Stimulated activated CD8-positive, alpha-beta memory T cell treated with anti-CD3 and anti-CD28 coated beads, Interleukin-7, amount 100 ng/mL, for 48 hours (primary cell): Measurements from ENCODE around the gene CGB1.

Experiments used
- DNase-seq, 2 donors: peaks; one replicate each; pipeline ENCODE4 v3.0.0-alpha.2; 2020; ENCODE audit warnings: low read depth in 1 of 2; ENCODE audit errors: extremely low read depth in 1 of 2

The CGB1 gene

DNA sequence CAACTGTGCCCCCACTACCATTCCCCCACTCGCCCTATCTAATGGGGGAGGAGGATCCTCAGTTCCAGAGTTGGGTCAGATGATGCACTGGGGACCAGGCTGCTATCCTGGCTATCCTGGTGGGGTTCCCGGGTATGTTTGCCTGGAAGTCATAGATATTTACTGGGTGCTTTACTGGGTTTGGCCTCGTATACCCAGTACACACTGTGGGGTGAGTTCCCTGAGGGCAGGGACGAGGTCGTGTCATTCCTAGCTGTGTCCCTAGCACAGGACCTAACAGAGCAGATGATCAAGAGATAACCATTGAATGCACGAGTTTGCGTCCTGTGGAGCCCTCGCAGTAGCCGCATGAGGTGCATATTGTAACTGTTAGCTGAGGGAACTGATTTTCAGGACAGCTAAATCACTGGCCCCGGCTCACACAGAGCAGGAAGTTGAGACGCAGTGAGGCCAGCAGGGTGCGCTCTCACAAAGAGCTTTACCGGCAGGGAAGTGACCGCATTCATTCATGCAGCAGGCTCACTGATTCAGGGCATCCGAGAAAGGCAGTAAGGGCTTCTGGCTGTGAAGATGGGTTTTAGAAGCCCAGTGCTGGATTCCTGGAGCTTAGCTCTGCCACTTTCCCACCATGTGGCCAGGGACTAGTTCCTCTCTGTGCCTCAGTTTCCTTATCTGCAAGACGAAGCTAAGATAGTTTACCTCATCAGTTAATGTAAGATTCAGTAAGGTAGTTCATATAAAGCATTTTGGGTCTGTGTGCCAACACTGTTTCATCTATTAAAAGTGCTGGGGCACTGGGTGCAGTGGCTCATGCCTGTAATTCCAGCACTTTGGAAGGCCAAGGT, 37.0 kb downstream of the CGB1 start:
- DNase-seq = peak in 1 of 2 donors; percentile 49

DNA sequence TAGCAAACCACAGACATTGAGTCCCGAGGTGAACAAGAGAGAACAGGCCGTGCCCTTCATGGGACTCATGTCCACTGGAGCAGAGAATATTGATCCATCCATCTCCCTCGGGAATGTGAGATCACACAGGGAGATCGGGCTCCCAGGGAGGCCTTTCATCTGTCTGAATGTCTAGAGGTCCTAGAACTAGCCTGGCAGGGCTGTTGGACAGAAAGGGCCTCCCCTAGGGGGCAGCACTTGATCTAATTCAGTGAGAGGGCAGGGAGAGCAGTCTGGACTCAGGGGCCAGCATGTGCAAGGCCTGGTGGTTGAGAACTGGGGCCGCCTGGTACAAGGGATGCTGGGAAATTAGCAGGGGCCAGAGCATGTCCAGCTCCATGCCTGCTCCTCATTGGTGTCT, 38.7 kb downstream of the CGB1 start:
- no peak for DNase-seq

DNA sequence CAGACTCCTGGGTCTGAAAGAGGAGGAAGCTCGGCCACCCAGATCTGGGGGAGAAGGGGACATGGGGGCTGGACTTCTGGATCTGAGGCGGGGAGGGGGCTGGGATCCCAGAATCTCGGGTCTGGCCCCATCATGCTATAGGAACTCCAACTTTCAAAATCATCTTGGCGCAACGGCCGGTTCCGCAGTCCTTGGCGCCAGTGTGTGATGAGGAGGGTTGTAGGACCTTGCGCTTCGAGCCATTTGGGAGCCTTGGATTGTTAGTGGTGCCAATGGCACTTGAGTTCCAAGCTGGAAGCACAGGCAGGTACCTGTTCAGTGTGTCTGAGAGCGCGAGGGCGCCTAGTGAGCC, 42.7 kb downstream of the CGB1 start:
- DNase-seq = no peak

DNA sequence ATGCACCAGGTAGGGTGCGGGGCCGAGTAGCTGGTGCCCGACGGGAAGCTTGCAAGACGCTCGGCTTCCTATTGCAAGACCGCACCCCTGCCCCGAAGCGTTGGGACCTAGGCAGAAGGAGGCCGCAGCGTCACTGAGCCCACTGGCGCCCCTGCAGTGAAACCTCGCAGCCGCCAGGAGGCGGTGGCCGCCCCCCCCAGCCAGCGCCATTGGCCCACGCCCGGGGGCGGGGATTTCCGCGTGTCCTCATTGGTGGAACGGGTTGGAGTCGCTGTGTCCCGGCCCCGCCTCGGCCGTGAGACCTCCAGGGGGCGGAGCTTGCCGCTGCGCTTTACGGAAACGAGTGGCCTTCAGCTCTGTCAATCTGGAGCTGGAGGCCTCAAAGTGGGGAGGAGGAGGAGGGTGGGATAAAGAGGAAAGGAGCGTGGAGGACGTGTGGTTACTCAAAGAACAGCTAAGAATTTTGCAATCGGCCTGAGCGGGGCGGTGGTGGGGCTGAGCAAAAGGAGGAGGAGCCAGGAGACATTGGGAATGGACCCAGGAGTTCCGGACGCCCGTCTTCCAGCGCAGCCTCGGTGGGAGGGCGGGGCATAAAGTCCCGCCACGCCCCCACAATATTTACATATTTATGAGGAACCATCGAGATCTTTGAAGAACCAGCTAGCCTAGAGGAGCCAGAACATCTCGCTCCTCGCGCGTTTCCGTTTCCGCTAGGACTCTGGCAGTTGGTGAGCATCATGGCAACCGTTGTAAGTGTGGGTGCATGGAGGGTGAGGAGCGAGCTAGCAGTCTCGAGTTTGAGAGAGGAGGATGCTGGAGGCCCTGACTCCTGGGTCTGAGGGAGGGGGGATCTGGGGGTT, 43.3 kb downstream of the CGB1 start, which contains the start of the genes GYS1 and RUVBL2:
GYS1 (minus strand) TSS at position 135 of the 860 bp plus-strand sequence. CDS start 197 bp downstream, outside the sequence.
RUVBL2 (plus strand) TSS at position 713 of the 860 bp plus-strand sequence; CDS start at position 738, 25 bp downstream.
- peak; percentile 99 to 100 for DNase-seq

DNA sequence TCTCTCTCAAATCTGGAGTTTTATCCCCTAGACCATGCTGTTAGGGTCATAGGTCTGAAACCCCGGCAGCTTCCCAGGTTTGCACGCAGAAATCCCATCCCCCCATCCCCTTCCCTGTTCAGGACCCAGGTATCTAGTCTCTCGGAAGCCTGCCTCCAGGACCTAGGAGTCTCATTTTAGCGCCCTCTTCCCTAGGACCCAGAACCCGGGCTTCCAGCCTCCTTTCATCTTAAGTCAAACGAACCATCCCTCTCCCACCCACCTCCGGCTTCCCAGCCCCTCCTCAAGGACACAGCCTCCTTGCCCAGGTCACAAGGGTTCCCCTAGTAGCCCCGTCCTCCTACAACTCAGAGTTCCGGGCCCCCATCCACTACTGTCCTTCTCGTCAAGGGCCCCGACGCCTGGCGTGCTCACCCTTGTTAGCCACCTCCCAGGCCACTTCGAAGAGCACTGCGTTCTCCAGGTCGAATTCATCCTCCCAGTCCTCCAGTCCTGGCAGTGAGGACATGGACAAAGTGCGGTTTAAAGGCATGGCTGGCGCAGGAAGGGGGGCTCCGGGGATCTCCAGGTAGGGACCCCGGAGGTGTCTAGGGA, 44.0 kb downstream of the CGB1 start:
- DNase-seq = no peak

DNA sequence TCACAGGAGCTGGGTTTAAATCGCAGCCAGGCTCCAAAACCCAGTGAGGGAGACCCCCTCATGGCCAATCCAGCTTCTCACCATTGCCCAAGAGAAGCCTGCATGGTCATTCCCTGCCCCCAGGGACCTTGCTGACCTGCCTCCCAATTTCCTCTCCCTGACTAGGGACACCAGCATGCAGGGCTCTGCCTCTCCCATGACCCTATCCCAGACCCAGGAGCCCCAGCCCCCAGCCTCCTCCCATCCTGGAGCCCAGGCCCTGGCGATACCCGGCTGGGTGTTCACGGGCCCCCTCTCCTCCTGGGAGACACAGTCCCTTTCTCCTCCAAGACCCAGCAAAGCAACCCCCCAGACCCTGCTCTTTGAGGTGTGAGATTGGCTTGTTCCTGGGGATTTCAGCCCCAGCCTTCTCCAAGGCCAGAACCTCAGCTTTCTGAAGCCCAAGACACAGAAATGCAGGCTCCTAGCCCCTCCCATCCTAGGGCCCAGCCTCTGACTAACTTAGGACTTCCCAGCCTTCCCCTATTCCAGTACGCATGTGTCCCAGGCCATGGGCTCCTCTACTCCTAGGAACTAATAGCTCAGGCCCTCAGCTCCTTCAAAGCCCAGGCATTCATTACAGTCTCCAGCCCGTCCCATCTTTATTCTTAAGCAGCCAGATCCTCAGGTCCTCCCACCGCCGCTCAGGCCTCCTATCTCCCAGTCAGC, 44.7 kb downstream of the CGB1 start:
- DNase-seq = no peak

DNA sequence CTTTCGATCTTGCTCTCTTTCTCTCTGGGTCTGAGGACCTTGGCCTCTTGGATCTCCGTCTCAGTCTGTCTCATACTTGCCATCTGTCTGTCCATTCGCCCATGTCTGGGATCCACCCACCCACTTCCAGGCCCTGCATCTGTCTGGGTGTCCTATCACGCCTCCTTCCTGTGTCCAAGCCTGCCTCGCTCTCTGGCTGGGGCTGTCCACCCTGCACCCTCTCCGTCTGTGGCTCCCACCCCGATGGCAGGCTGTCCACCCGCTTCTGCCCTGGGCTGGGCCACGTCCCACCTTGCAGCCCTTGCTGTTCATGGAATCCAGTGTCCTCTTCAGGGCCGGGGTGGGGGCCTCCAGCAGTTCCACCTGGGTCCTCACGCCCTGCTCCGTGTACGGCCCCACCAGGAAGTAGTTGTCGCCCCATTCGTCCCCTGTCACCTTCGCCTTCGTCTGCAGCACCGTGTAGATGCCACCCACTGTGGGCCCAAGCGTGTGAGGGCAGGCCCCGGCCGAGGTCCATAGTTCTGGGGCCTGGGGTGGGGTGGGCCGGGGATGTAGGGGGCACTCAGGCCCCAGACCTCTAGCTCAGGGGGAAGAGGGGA, 45.6 kb downstream of the CGB1 start:
- no peak for DNase-seq

DNA sequence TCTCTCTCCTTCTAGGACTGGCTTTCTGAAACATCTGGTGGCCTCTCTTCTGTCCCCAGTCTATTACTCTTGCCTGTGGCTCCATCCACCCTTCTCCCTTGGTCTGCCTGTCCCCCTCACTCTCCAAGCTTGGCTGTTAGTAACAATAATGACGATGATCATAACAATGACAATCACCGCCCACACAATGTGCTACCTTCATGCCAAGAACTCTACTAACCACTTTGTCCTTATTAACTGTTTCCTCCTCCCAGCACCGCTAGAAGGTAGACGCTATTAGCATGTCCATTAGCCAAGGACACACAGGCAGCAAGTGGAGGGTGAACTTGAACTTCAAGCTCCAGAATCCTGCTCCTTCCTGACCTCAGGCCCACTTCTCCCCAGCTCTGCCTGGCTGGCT, 46.3 kb downstream of the CGB1 start:
- DNase-seq = no peak

DNA sequence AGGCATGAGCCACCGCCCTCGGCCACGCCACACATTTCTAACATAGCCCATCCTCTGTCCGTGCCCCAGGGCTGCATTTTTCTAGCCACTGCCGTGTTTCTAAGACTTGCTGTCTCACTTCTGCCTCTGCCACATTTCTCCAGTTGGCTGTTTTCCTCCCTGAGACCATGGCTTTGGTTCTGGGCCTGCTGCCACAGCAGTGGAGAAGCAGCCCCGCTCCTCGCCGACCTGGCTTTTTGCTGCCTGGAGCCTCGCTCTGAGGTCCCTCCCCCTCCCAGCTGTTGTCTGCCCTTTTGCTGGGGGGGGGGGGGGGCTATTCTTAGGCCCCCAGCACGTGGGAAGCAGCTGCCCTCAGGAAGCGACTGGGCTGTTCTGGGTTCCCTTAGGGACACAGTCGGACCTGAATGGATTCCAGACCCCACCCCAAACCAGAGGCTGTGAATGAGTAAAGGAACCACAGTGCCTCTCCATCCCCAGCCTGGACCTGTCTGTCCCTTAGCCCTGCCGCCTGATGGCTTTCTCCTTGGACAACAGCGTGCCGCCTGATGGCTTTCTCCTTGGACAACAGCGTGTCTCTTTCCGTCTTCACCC, 46.9 kb downstream of the CGB1 start:
- no peak for DNase-seq

DNA sequence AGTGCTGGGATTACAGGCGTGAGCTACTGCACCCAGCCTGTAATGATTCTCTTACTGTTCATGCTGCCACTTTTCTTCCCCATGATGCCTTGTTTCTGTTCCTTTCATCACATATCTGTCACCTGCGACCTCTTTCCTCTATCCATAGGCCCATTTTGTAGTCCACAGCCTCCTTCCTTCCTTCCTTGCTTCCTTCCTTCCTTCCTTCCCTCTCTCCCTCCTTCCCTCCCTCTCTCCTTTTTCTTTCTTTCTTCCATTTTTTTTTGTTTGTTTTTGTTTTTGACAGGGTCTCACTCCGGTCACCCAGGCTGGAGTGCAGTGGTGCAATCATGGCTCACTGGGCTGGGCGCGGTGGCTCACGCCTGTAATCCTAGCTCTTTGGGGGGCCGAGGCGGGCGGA, 47.8 kb downstream of the CGB1 start:
- DNase-seq = no peak

DNA sequence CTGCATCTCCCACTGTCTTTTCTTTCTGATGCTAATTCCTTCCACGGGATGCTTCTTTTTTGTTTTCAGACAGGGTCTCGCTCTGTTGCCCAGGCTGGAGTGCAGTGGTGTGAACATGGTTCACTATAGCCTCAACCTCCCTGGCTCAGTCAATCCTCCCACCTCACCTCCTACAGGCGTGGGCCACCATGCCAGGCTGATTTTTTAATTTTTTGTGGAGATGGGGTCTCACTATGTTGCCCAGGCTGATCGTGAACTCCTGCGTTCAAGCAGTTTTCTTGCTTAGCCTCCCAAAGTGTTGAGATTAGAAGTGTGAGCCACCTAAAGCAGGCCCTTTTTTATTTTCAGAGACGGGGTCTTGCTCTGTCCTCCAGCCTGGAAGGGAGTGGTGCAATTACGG, 48.4 kb downstream of the CGB1 start:
- no peak for DNase-seq

DNA sequence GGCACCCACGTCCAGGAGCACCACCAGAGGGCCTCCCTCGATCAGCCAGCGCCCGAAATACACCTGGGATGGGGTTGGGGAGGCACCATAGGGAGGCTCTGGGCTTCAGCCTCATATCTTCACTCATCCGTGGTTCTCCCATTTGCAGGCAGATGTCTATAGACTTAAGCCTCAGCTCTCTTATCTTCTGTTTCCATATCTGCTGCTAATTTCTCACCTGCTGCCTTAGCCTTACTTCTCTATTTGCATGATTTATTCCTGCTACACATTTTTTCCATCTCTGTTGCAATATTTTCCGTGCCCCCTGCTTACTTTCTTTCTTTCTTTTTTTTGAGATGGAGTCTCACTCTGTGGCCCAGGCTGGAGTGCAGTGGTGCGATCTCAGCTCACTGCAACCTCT, 49.4 kb downstream of the CGB1 start:
- DNase-seq = no peak

DNA sequence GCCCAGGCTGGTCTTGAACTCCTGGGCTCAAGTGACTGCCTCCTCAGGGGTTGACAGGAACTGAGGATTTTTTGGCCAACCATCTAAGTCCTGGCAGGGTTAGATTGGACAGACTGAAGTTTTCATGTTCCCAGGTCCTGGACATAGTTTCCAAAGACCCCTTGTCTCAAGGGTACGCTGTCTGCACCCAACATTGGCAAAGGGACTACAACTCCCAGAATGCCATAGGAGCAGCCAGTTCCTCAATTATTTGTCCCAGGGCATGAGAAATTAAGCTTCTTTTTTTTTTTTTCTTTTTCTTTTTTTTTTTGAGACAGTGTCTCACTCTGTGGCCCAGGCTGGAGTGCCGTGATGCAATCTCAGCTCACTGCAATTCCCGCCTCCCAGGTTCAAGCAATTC, 50.5 kb downstream of the CGB1 start:
- DNase-seq = no peak

DNA sequence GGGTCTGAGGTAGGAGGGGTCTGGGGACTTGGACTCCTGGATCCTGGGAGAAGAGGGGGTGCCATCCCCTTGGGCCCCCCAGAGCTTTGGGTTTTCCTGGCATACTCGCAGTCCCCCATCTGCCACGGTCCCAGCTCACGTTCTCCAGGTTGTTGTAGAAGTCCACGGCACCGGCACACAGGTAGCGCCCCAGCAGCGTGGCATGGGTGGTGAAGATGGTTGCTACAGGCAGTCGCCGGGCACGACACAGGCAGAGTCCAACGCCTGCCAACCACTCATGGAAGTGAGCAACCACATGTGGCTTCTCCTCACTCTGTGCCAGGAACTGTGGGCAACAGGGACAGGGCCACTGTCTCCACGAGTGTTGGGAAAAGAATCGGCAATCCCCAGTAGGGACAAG, 51.0 kb downstream of the CGB1 start:
- no peak for DNase-seq
